Hair follicular keratinocyte (primary cell): ENCODE results near the gene TLCD3A. TPM values are rescaled to one million over a fixed set of nuclear protein-coding genes. Genes with fewer than 3 reads are reported as not detected.

ENCODE experiments used
- total RNA-seq: library from RNA; depleted of rRNA; stranded (reverse); fragments of >200 nt; gene quantifications from 2 replicates; pipeline ENCODE4 v1.2.3, GENCODE V29; 2015

The TLCD3A gene
- total RNA-seq: 23.6 and 34.0 TPM in 2 replicates

GRCh38 chr17:732067-732901, at the start of gene TLCD3A:
Gene TLCD3A (plus strand): TSS chr17:732596. CDS start chr17:732648, 52 bp downstream.

GRCh38 chr17:752002-752619, 19.7 kb downstream of the TLCD3A start, which contains the start of gene GEMIN4:
Gene GEMIN4 (minus strand): TSS chr17:752264. CDS start chr17:752142, 122 bp downstream.

GRCh38 chr17:781805-782731, 49.7 kb downstream of the TLCD3A start, which contains the start of the genes GLOD4 and MRM3:
Gene GLOD4 (minus strand): TSS chr17:782280. CDS start chr17:782255, 25 bp downstream.
Gene MRM3 (plus strand): TSS chr17:782353. CDS start chr17:782379, 26 bp downstream.

Other genes starting within 250 kb of the TLCD3A start
- gene VPS53, start 17.8 kb upstream of the TLCD3A start, total RNA-seq: 16.6 and 18.4 TPM in 2 replicates
- 19.6 and 34.1 TPM in 2 replicates for gene GEMIN4, start 19.7 kb downstream of the TLCD3A start, total RNA-seq
- 48.9 and 70.2 TPM in 2 replicates for gene GLOD4, start 49.7 kb downstream of the TLCD3A start, total RNA-seq
- 13.4 and 23.9 TPM in 2 replicates for gene MRM3, start 49.8 kb downstream of the TLCD3A start, total RNA-seq
- 109 and 115 TPM in 2 replicates for gene NXN, start 247.2 kb downstream of the TLCD3A start, total RNA-seq